NT2/D1 (cell line): ENCODE results near the gene EFNA4.

Experiments
- DNase-seq: peaks from one replicate; pipeline ENCODE4 v3.0.0-alpha.2; 2011; ENCODE audit warnings: low read depth, low spot score
- H3K27me3 ChIP-seq: 2 replicates; pipeline ENCODE4 v1.6.0; 2011; ENCODE audit warnings: mild to moderate bottlenecking; ENCODE audit not compliant: insufficient read length, insufficient read depth
- H3K36me3 ChIP-seq: 2 replicates; pipeline ENCODE4 v1.6.1; 2011; ENCODE audit warnings: mild to moderate bottlenecking, low read length, mixed read lengths; ENCODE audit not compliant: insufficient read depth, insufficient read length
- H3K4me1 ChIP-seq: 2 replicates; pipeline ENCODE4 v1.5.1; 2011; ENCODE audit not compliant: insufficient read depth, insufficient read length
- H3K4me3 ChIP-seq: 2 replicates; pipeline ENCODE4 v1.5.1; 2011; ENCODE audit warnings: low read depth; ENCODE audit not compliant: insufficient read length
- H3K9ac ChIP-seq: 2 replicates; pipeline ENCODE4 v1.6.0; 2011; ENCODE audit warnings: low read depth; ENCODE audit not compliant: insufficient read length
- H3K9me3 ChIP-seq: 2 replicates; pipeline ENCODE4 v1.5.1; 2011; ENCODE audit warnings: mild to moderate bottlenecking, low read length; ENCODE audit not compliant: insufficient read depth
- SUZ12 ChIP-seq: IDR thresholded peaks from 2 replicates; pipeline ENCODE4 v1.6.1; 2011; ENCODE audit not compliant: insufficient read length, insufficient read depth; ENCODE audit errors: extremely low read depth
- YY1 ChIP-seq: IDR thresholded peaks from 2 replicates; pipeline ENCODE4 v1.6.1; 2011; ENCODE audit not compliant: insufficient read length, insufficient read depth
- ZNF274 ChIP-seq: IDR thresholded peaks from 2 replicates; pipeline ENCODE4 v1.6.1; 2011; ENCODE audit warnings: mild to moderate bottlenecking, low read depth, low read length

Gene EFNA4

GRCh38 chr1:155104605-155105534 is 41.3 kb downstream of the EFNA4 start:
- no peak for DNase-seq
- H3K9ac ChIP-seq: no peak overlapping the region
- no peaks in the 10 kb centered on the region for H3K27me3 ChIP-seq
- peaks cover 2% of the 10 kb centered on the region for H3K4me1 ChIP-seq
- no peak overlapping the region for H3K4me3 ChIP-seq
- H3K36me3 ChIP-seq: no peaks in the 10 kb centered on the region
- H3K9me3 ChIP-seq: no peaks in the 10 kb centered on the region
- no peak for TF ChIP-seq SUZ12
- TF ChIP-seq YY1: no peak
- no peak for TF ChIP-seq ZNF274

- no peaks in the 10 kb centered on the region for H3K27me3 ChIP-seq
- TF ChIP-seq YY1: no peak
- no peak for TF ChIP-seq ZNF274
- no peak for TF ChIP-seq SUZ12
- no peaks in the 10 kb centered on the region for H3K36me3 ChIP-seq
- H3K9me3 ChIP-seq: no peaks in the 10 kb centered on the region
- no peak overlapping the region for H3K9ac ChIP-seq
- DNase-seq: no peak
- peaks cover 2% of the 10 kb centered on the region for H3K4me1 ChIP-seq
- no peak overlapping the region for H3K4me3 ChIP-seq
These were observed 42.1 kb downstream of the EFNA4 start for GRCh38 chr1:155105604-155106011.

- TF ChIP-seq SUZ12: no peak
- no peak for TF ChIP-seq ZNF274
- TF ChIP-seq YY1: no peak
- peaks cover 5% of the 10 kb centered on the region for H3K4me1 ChIP-seq
These were observed 43.3 kb downstream of the EFNA4 start for GRCh38 chr1:155106862-155107261.

DNA sequence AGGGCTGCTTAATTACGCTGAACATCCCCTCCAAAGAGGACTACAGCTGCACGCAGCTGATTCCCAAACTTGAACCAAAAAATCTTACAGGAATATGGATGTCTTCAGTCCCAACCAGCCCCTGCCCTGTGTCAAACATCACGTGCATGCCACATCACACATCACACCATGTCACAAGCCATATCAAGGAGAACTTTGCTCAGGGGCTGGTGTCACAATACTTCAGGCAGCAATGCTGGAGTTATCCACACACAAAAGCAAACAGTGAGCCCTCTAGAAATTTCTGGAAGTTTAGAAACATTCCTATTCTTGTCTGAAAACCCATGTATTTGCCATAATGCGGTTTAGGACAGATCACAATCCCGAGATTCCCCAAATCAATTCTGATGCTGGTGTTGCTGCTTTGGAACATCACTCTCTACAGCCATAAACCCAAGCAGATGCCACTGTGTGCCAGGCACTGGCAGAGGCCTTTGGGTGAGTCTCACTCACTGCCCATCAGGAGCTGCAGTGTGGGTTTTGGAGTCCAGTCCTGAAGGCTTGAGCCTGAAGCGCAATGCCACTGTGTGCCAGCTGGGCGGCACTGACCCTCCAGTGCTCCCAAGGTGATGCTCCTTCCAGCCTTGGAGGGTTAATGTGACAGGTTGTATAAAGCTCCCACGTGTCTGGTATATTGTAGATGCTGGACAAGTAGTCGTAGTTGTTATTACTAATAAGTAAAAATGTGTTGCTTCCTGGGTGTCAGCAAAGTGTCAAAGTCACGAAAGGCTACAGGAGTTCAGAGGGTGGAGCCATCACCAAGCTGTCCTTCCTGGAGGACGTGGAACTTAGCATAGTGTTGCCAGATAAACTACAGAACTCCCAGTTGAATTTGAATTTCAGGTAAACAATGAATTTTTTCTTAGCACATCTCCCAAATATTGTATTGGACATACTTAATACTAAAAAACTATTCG is 44.0 kb downstream of the EFNA4 start:
- Histone ChIP-seq H3K4me1 (peaks cover 9% of the 10 kb centered on the region), H3K27me3 (no peaks in the 10 kb centered on the region), H3K36me3 (no peaks in the 10 kb centered on the region), H3K4me3 (no peak overlapping the region), H3K9me3 (no peaks in the 10 kb centered on the region), H3K9ac (no peak overlapping the region)
- TF ChIP-seq ZNF274 (no peak), SUZ12 (no peak), YY1 (no peak)
- no peak for DNase-seq

More at GRCh38 chr1:155106862-155107261, 43.3 kb downstream of the EFNA4 start:
- Histone ChIP-seq H3K9ac (no peak overlapping the region), H3K36me3 (no peaks in the 10 kb centered on the region), H3K9me3 (no peaks in the 10 kb centered on the region), H3K27me3 (no peaks in the 10 kb centered on the region), H3K4me3 (no peak overlapping the region)
- no peak for DNase-seq

DNA sequence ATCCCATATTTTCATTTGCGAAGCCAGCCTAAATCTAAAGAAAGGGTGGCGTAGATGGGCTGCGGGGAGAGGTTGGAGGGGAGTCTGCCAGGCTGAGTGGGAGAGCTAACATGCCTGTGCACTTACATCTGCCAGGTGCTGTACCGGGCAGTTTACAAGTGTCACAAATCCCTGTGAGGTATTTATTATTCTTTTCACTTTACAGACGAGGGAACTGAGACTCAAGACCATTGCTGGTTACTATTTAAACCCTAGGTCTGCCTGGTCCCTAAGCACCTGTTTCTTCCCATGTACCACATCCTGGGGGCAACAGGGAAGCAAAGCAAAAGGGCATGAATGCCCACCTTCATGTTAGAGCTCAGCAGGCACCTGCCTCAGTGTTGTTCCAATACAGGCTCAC is 44.8 kb downstream of the EFNA4 start:
- no peak for DNase-seq
- no peaks in the 10 kb centered on the region for H3K9me3 ChIP-seq
- no peaks in the 10 kb centered on the region for H3K27me3 ChIP-seq
- H3K4me1 ChIP-seq: peaks cover 9% of the 10 kb centered on the region
- H3K9ac ChIP-seq: no peak overlapping the region
- no peak overlapping the region for H3K4me3 ChIP-seq
- H3K36me3 ChIP-seq: no peaks in the 10 kb centered on the region
- no peak for TF ChIP-seq YY1

DNA sequence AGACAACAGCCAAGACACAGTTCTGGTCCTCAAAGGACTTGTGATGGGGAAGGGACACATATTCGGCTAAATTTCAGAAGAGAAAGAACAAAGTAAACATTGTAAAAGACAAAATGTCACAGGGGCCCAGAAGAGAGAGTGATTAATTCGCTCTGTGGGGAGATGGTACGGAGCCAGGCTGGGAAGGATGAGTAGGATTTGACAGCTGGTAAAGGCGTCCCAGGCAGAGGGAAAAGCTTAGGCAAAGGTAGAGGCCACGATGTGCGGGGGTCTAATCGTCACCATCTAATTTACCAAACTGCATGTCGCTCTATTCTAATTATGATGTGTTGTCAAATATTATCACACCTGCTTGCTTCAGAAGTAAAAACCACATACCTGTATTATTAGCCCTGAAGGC is 46.8 kb downstream of the EFNA4 start:
- no peak for DNase-seq
- Histone ChIP-seq H3K36me3 (no peaks in the 10 kb centered on the region), H3K4me1 (peaks cover 9% of the 10 kb centered on the region), H3K27me3 (no peaks in the 10 kb centered on the region), H3K9ac (no peak overlapping the region), H3K4me3 (no peak overlapping the region), H3K9me3 (no peaks in the 10 kb centered on the region)
- TF ChIP-seq ZNF274 (no peak), YY1 (no peak), SUZ12 (no peak)

- H3K27me3 ChIP-seq: no peaks in the 10 kb centered on the region
These were observed 47.3 kb downstream of the EFNA4 start for GRCh38 chr1:155110826-155111225.

More at GRCh38 chr1:155110826-155111225, 47.3 kb downstream of the EFNA4 start:
- Histone ChIP-seq H3K4me1 (peaks cover 9% of the 10 kb centered on the region), H3K9me3 (no peaks in the 10 kb centered on the region), H3K9ac (no peak overlapping the region), H3K36me3 (no peaks in the 10 kb centered on the region), H3K4me3 (no peak overlapping the region)
- no peak for TF ChIP-seq ZNF274
- DNase-seq: no peak
